IMR-90 (cell line): ENCODE measurements around the gene HDGF. TPM values are rescaled to one million over a fixed set of nuclear protein-coding genes. Genes with fewer than 3 reads are reported as not detected.

ENCODE experiments used
- ATAC-seq: fragments of 200-7000 bp; cut with Tn5 transposase; 2 replicates; pipeline ENCODE4 v1.9.1; 2020; ENCODE audit warnings: low read depth, mild to moderate bottlenecking, moderate library complexity
- BruUV-seq: library from RNA; stranded (reverse); fragments of 400-500 nt; replicated peaks from 2 replicates; lab custom pipeline; 2021; lab: Mats Ljungman, UMichigan
- CTCF ChIA-PET: fragments of 300-600 bp; formaldehyde crosslinking; extraction: SDS; loops from one replicate; lab custom pipeline; 2021; ENCODE audit warnings: antibody characterized with exemption; lab: Yijun Ruan, JAX
- POLR2A ChIA-PET: fragments of 300-600 bp; sonication (Branson Sonifier 250); formaldehyde crosslinking; loops from one replicate; lab custom pipeline; 2022; ENCODE audit warnings: antibody characterized with exemption; ENCODE audit not compliant: unreplicated experiment; lab: Charles Lee
- DNase-seq: peaks from one replicate; pipeline ENCODE4 v3.0.0; 2013
- H2AFZ ChIP-seq: replicated peaks from 2 replicates; pipeline ENCODE3; 2013; ENCODE audit warnings: low read length, mild to moderate bottlenecking; ENCODE audit not compliant: poor library complexity
- H2AK5ac ChIP-seq: 2 replicates; pipeline ENCODE4 v1.6.1; 2013; ENCODE audit warnings: low read depth, low read length, inconsistent platforms
- H2AK9ac ChIP-seq: replicated peaks from 2 replicates; pipeline ENCODE3; 2013; ENCODE audit warnings: mild to moderate bottlenecking, low read depth, low read length, moderate library complexity; ENCODE audit not compliant: poor library complexity
- H2BK120ac ChIP-seq: 2 replicates; pipeline ENCODE4 v1.6.1; 2013; ENCODE audit warnings: low read depth, low read length, inconsistent platforms
- H2BK15ac ChIP-seq: 3 replicates; pipeline ENCODE4 v1.6.1; 2013; ENCODE audit warnings: low read depth, low read length, inconsistent platforms
- H2BK20ac ChIP-seq: 2 replicates; pipeline ENCODE4 v1.6.1; 2013; ENCODE audit warnings: low read depth, mild to moderate bottlenecking, inconsistent platforms, low read length, moderate library complexity
- H2BK5ac ChIP-seq: 2 replicates; pipeline ENCODE4 v1.6.1; 2013; ENCODE audit warnings: mild to moderate bottlenecking, low read depth, low read length, inconsistent platforms; ENCODE audit not compliant: poor library complexity, severe bottlenecking
- H3K14ac ChIP-seq: replicated peaks from 2 replicates; pipeline ENCODE4 v1.6.1; 2013; ENCODE audit warnings: low read depth, low read length, inconsistent platforms
- H3K18ac ChIP-seq: 2 replicates; pipeline ENCODE4 v1.6.1; 2013; ENCODE audit warnings: low read depth, low read length, control low read depth
- H3K23ac ChIP-seq: 2 replicates; pipeline ENCODE4 v1.6.1; 2013; ENCODE audit warnings: low read depth, low read length, inconsistent platforms
- H3K27ac ChIP-seq: 2 replicates; pipeline ENCODE4 v1.5.1; 2013; ENCODE audit warnings: mild to moderate bottlenecking, control low read depth, low read length; ENCODE audit not compliant: insufficient read depth
- H3K27me3 ChIP-seq: 2 replicates; pipeline ENCODE4 v1.6.1; 2013; ENCODE audit warnings: low read length; ENCODE audit not compliant: control insufficient read depth, insufficient read depth
- H3K36me3 ChIP-seq: 2 replicates; pipeline ENCODE4 v1.6.1; 2013; ENCODE audit warnings: low read length, mixed read lengths; ENCODE audit not compliant: control insufficient read depth, insufficient read depth
- H3K4ac ChIP-seq: 2 replicates; pipeline ENCODE4 v1.6.1; 2013; ENCODE audit warnings: low read depth, low read length, inconsistent platforms
- H3K4me1 ChIP-seq: 2 replicates; pipeline ENCODE4 v1.6.1; 2013; ENCODE audit warnings: low read length, mixed read lengths; ENCODE audit not compliant: control insufficient read depth, insufficient read depth
- H3K4me2 ChIP-seq: 2 replicates; pipeline ENCODE4 v1.6.1; 2013; ENCODE audit warnings: low read depth, mild to moderate bottlenecking, control low read depth, low read length, moderate library complexity
- H3K4me3 ChIP-seq: 2 replicates; pipeline ENCODE4 v1.5.1; 2013; ENCODE audit warnings: low read depth, mild to moderate bottlenecking, control low read depth, low read length, moderate library complexity; ENCODE audit not compliant: insufficient read depth
- H3K56ac ChIP-seq: 2 replicates; pipeline ENCODE4 v1.6.1; 2013; ENCODE audit warnings: low read length, inconsistent platforms; ENCODE audit not compliant: insufficient read depth; ENCODE audit errors: extremely low read depth
- H3K79me1 ChIP-seq, 2 experiments: 2 replicates each; pipeline ENCODE4 v1.6.1; 2013; ENCODE audit warnings: low read length in 2 of 2, inconsistent platforms in 1 of 2, low read depth in 1 of 2
- H3K9ac ChIP-seq: 2 replicates; pipeline ENCODE4 v1.6.1; 2013; ENCODE audit warnings: low read depth, low read length, control low read depth
- H3K9me1 ChIP-seq: 2 replicates; pipeline ENCODE4 v1.6.1; 2013; ENCODE audit warnings: low read length, inconsistent platforms; ENCODE audit not compliant: insufficient read depth
- H3K9me3 ChIP-seq: 2 replicates; pipeline ENCODE4 v1.6.1; 2013; ENCODE audit warnings: low read length; ENCODE audit not compliant: control insufficient read depth, insufficient read depth
- H4K20me1 ChIP-seq: 2 replicates; pipeline ENCODE4 v1.6.1; 2013; ENCODE audit warnings: low read length, inconsistent platforms; ENCODE audit not compliant: insufficient read depth
- H4K5ac ChIP-seq: 2 replicates; pipeline ENCODE4 v1.6.1; 2013; ENCODE audit warnings: mild to moderate bottlenecking, low read depth, low read length, control low read depth
- H4K8ac ChIP-seq, 2 experiments: 2 replicates each; pipeline ENCODE4 v1.6.1; 2013; ENCODE audit warnings: low read depth in 2 of 2, low read length in 2 of 2, control low read depth in 1 of 2, inconsistent platforms in 1 of 2
- H4K91ac ChIP-seq: 2 replicates; pipeline ENCODE4 v1.6.1; 2013; ENCODE audit warnings: low read depth, low read length, inconsistent platforms; ENCODE audit not compliant: insufficient read depth
- BHLHE40 ChIP-seq: fragments of 150-350 bp; IDR thresholded peaks from 2 replicates; pipeline ENCODE4 v1.6.1; 2016; ENCODE audit warnings: mild to moderate bottlenecking, low read depth, low read length
- CEBPB ChIP-seq: IDR thresholded peaks from 2 replicates; pipeline ENCODE4 v1.6.1; 2012; ENCODE audit warnings: low read depth, low read length, improper control_type of control experiment
- CHD1 ChIP-seq: IDR thresholded peaks from 2 replicates; pipeline ENCODE4 v1.6.1; 2012; ENCODE audit warnings: low read depth, low read length, improper control_type of control experiment
- FOS ChIP-seq: fragments of 150-350 bp; IDR thresholded peaks from 2 replicates; pipeline ENCODE4 v1.6.1; 2016; ENCODE audit warnings: low read depth, low read length
- MAFK ChIP-seq: IDR thresholded peaks from 2 replicates; pipeline ENCODE4 v1.6.1; 2012; ENCODE audit warnings: low read depth, low read length, improper control_type of control experiment
- MAZ ChIP-seq: IDR thresholded peaks from 2 replicates; pipeline ENCODE4 v1.6.1; 2012; ENCODE audit warnings: low read depth, mild to moderate bottlenecking, low read length, improper control_type of control experiment, moderate library complexity, borderline replicate concordance
- MXI1 ChIP-seq: IDR thresholded peaks from 2 replicates; pipeline ENCODE4 v1.6.1; 2012; ENCODE audit warnings: low read depth, mild to moderate bottlenecking, low read length, moderate library complexity, borderline replicate concordance
- NFE2L2 ChIP-seq: fragments of 150-350 bp; IDR thresholded peaks from 2 replicates; pipeline ENCODE4 v1.6.1; 2016; ENCODE audit warnings: low read depth, mild to moderate bottlenecking, low read length
- POLR2A ChIP-seq: IDR thresholded peaks from 2 replicates; pipeline ENCODE4 v1.6.1; 2012; ENCODE audit warnings: mild to moderate bottlenecking, low read depth, low read length
- RAD21 ChIP-seq: IDR thresholded peaks from 2 replicates; pipeline ENCODE4 v1.6.1; 2012; ENCODE audit warnings: low read length, improper control_type of control experiment
- RCOR1 ChIP-seq: IDR thresholded peaks from 2 replicates; pipeline ENCODE4 v1.6.1; 2012; ENCODE audit warnings: mild to moderate bottlenecking, low read length, improper control_type of control experiment; ENCODE audit not compliant: insufficient replicate concordance
- RFX5 ChIP-seq: IDR thresholded peaks from 2 replicates; pipeline ENCODE4 v1.8.0; 2012; ENCODE audit warnings: low read depth, mild to moderate bottlenecking, low read length, moderate library complexity
- SMC3 ChIP-seq: fragments of 150-350 bp; IDR thresholded peaks from 2 replicates; pipeline ENCODE4 v1.6.1; 2016; ENCODE audit warnings: low read depth, mild to moderate bottlenecking, antibody characterized with exemption, low read length, moderate library complexity
- WGBS, 2 experiments: methylation state at CpG; one replicate each; pipeline versions ENCODE4 v1.1.5 to v1.1.7; 2013; ENCODE audit warnings: missing lambda C conversion rate in 2 of 2; ENCODE audit not compliant: insufficient read length in 1 of 2; ENCODE audit errors: extremely low coverage in 2 of 2; 5-methylcytosine and 5-hydroxymethylcytosine counted together
- dilution Hi-C: fragments of 300-500 bp; cut with HindIII; formaldehyde crosslinking; loops from one replicate; pipeline ENCODE4 v1.14.3; 2018; ENCODE audit warnings: low sequenced_read_pairs; ENCODE audit not compliant: unreplicated experiment
- in situ Hi-C: fragments of 300-500 bp; cut with MboI; formaldehyde crosslinking; loops from 3 replicates; pipeline ENCODE4 v1.14.3; 2019; ENCODE audit warnings: low sequenced_read_pairs, inconsistent platforms, mixed read lengths
- intact Hi-C: fragments of 100-400 bp; cut with micrococcal nuclease; formaldehyde crosslinking; loops from 2 replicates; pipeline ENCODE4 v1.10.0; 2022
- polyA plus RNA-seq, 3 experiments: library from polyadenylated mRNA; depleted of rRNA; stranded (reverse); fragments of >200 nt; gene quantifications; 2 replicates each; pipeline ENCODE4 v1.2.3, GENCODE V29; 2012; ENCODE audit warnings: low replicate concordance in 1 of 3
- total RNA-seq: library from RNA; depleted of rRNA; stranded (reverse); fragments of >200 nt; gene quantifications from 2 replicates; pipeline ENCODE4 v1.2.3, GENCODE V29; 2012
- TF ChIP-seq, protein P1 (sequence below): fragments of 150-350 bp; IDR thresholded peaks from 2 replicates; pipeline ENCODE4 v1.6.1; 2017; ENCODE audit warnings: mild to moderate bottlenecking, antibody characterized with exemption, low read length, low read depth
- TF ChIP-seq, protein P2 (sequence below): fragments of 150-350 bp; IDR thresholded peaks from 2 replicates; pipeline ENCODE4 v1.6.1; 2016; ENCODE audit warnings: low read depth, mild to moderate bottlenecking, low read length, moderate library complexity, borderline replicate concordance
- TF ChIP-seq, protein P3 (sequence below): conservative IDR thresholded peaks from 2 replicates; pipeline ENCODE4 v1.5.1; 2012; ENCODE audit warnings: mild to moderate bottlenecking, low read depth, low read length, improper control_type of control experiment

HDGF gene
- total and polyA plus RNA-seq, 2 of the 4 experiments (the other 2 are of a cell fraction): 94.6 to 123 TPM

DNA sequence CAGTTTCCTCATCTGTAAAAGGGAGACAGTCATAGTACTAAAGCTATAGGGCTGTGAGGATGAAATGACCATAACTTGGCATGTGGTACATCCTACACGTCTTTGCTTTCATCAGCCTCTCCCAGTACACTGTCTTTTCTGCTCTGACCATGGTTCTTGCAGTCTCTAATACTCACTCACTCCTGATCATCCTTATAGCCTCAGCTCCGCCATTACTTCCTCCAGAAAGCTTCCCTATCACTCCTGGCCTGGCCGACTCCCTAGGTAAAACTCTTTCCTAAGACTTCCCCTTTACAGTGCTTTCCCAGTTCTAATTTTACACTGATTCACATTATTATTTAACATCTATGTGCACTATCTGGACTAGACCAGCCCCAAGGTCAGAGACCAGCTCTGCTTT is 5.6 kb downstream of the HDGF start:
- H3K56ac ChIP-seq: no peak overlapping the region
- no peaks in the 10 kb centered on the region for H3K9me3 ChIP-seq
- peaks cover 33% of the 10 kb centered on the region for H3K4me1 ChIP-seq
- 77% methylated on average over 2 of the region's 3 CpGs; no CpG with 5 or more reads in 1 of the 2 experiments for WGBS, 2 experiments
- H3K4ac ChIP-seq: peak overlapping the region; percentile 96
- no peaks in the 10 kb centered on the region for H3K27me3 ChIP-seq
- H4K5ac ChIP-seq: peak overlapping the region; percentile 97
- ATAC-seq (no peak), DNase-seq (no peak)
- peak overlapping the region; percentile 83; the same call in 1 of the 3 replicates for H2BK15ac ChIP-seq
- H2AFZ ChIP-seq: no peak overlapping the region
- dilution Hi-C loops: no loop called here
- BruUV-seq: no TSS peak
- peak overlapping the region; percentile 94; the same call in 1 of the 2 replicates for H3K27ac ChIP-seq
- H2AK9ac ChIP-seq: peak overlapping the region; percentile 4
- ChIA-PET CTCF (interaction anchor here (1.2 kb wide), 1 partner anchor 56 kb away, joined by 4 read pairs; no protein-coding TSS in a partner anchor), POLR2A (no interaction called here)
- H3K18ac ChIP-seq: no peak overlapping the region
- H3K9ac ChIP-seq: peak overlapping the region; percentile 76; the same call in 1 of the 2 replicates
- H3K14ac ChIP-seq: peak overlapping the region; percentile 78; the same call in 1 of the 2 replicates
- H3K4me3 ChIP-seq: no peak overlapping the region
- H2BK120ac ChIP-seq: no peak overlapping the region
- H3K23ac ChIP-seq: no peak overlapping the region
- H4K8ac ChIP-seq: peak overlapping the region; percentile 89 to 96
- H4K20me1 ChIP-seq: 0 out of 2 replicates have a peak, but pooled peaks cover 11% of the 10 kb centered on the region
- in situ Hi-C loops: no loop called here
- TF ChIP-seq MAZ (no peak), CEBPB (no peak), BHLHE40 (no peak), NFE2L2 (no peak), RAD21 (no peak), MAFK (no peak), SMC3 (no peak), POLR2A (no peak), FOS (no peak), RCOR1 (no peak), MXI1 (no peak), RFX5 (no peak), CHD1 (no peak)
- TF ChIP-seq, protein P1, sequence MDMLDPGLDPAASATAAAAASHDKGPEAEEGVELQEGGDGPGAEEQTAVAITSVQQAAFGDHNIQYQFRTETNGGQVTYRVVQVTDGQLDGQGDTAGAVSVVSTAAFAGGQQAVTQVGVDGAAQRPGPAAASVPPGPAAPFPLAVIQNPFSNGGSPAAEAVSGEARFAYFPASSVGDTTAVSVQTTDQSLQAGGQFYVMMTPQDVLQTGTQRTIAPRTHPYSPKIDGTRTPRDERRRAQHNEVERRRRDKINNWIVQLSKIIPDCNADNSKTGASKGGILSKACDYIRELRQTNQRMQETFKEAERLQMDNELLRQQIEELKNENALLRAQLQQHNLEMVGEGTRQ: no peak
- TF ChIP-seq, protein P2, sequence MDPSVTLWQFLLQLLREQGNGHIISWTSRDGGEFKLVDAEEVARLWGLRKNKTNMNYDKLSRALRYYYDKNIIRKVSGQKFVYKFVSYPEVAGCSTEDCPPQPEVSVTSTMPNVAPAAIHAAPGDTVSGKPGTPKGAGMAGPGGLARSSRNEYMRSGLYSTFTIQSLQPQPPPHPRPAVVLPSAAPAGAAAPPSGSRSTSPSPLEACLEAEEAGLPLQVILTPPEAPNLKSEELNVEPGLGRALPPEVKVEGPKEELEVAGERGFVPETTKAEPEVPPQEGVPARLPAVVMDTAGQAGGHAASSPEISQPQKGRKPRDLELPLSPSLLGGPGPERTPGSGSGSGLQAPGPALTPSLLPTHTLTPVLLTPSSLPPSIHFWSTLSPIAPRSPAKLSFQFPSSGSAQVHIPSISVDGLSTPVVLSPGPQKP: no peak
- TF ChIP-seq, protein P3, sequence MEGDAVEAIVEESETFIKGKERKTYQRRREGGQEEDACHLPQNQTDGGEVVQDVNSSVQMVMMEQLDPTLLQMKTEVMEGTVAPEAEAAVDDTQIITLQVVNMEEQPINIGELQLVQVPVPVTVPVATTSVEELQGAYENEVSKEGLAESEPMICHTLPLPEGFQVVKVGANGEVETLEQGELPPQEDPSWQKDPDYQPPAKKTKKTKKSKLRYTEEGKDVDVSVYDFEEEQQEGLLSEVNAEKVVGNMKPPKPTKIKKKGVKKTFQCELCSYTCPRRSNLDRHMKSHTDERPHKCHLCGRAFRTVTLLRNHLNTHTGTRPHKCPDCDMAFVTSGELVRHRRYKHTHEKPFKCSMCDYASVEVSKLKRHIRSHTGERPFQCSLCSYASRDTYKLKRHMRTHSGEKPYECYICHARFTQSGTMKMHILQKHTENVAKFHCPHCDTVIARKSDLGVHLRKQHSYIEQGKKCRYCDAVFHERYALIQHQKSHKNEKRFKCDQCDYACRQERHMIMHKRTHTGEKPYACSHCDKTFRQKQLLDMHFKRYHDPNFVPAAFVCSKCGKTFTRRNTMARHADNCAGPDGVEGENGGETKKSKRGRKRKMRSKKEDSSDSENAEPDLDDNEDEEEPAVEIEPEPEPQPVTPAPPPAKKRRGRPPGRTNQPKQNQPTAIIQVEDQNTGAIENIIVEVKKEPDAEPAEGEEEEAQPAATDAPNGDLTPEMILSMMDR: no peak
- peak overlapping the region; percentile 91; the same call in 1 of the 2 replicates for H3K4me2 ChIP-seq
- peaks cover 22% of the 10 kb centered on the region for H3K36me3 ChIP-seq
- peak overlapping the region; percentile 98; the same call in 1 of the 2 replicates for H2AK5ac ChIP-seq
- H3K79me1 ChIP-seq: peaks cover 6 to 68% of the 10 kb centered on the region in 2 experiments; a peak in 2 of 4 replicates
- intact Hi-C loops: no loop called here
- H2BK20ac ChIP-seq: no peak overlapping the region
- peaks cover 22% of the 10 kb centered on the region; the same call in 1 of the 2 replicates for H3K9me1 ChIP-seq
- peak overlapping the region; percentile 98 for H2BK5ac ChIP-seq
- H4K91ac ChIP-seq: peak overlapping the region; percentile 96
